ENCODE data around the gene HYDIN. TPM values are rescaled to one million over a fixed set of nuclear protein-coding genes. Genes with fewer than 3 reads are reported as not detected.

Gene HYDIN
- total and polyA plus RNA-seq, 4 donors = 0.14 to 3.0 (median 0.60) TPM

- TF ChIP-seq, protein P1, sequence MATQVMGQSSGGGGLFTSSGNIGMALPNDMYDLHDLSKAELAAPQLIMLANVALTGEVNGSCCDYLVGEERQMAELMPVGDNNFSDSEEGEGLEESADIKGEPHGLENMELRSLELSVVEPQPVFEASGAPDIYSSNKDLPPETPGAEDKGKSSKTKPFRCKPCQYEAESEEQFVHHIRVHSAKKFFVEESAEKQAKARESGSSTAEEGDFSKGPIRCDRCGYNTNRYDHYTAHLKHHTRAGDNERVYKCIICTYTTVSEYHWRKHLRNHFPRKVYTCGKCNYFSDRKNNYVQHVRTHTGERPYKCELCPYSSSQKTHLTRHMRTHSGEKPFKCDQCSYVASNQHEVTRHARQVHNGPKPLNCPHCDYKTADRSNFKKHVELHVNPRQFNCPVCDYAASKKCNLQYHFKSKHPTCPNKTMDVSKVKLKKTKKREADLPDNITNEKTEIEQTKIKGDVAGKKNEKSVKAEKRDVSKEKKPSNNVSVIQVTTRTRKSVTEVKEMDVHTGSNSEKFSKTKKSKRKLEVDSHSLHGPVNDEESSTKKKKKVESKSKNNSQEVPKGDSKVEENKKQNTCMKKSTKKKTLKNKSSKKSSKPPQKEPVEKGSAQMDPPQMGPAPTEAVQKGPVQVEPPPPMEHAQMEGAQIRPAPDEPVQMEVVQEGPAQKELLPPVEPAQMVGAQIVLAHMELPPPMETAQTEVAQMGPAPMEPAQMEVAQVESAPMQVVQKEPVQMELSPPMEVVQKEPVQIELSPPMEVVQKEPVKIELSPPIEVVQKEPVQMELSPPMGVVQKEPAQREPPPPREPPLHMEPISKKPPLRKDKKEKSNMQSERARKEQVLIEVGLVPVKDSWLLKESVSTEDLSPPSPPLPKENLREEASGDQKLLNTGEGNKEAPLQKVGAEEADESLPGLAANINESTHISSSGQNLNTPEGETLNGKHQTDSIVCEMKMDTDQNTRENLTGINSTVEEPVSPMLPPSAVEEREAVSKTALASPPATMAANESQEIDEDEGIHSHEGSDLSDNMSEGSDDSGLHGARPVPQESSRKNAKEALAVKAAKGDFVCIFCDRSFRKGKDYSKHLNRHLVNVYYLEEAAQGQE (IDR thresholded peaks at IDR 0.05) = no peak
- no peak for TF ChIP-seq SP1 (IDR thresholded peaks at IDR 0.05)
- TF ChIP-seq HNF4A (conservative IDR thresholded peaks at IDR 0.05) = no peak
- no peak for TF ChIP-seq RXRA (IDR thresholded peaks at IDR 0.05)
- no peak for TF ChIP-seq EGR1 (IDR thresholded peaks at IDR 0.05; ENCODE audit: low read depth in 2 of 2)
- TF ChIP-seq HNF4G (IDR thresholded peaks at IDR 0.05) = no peak
- TF ChIP-seq, protein P2, sequence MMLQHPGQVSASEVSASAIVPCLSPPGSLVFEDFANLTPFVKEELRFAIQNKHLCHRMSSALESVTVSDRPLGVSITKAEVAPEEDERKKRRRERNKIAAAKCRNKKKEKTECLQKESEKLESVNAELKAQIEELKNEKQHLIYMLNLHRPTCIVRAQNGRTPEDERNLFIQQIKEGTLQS (IDR thresholded peaks at IDR 0.05) = no peak
- TF ChIP-seq FOXA2 (IDR thresholded peaks at IDR 0.05) = no peak
- TF ChIP-seq GABPA (IDR thresholded peaks at IDR 0.05 in 1 of 2, conservative IDR thresholded peaks at IDR 0.05 in 1 of 2) = no peak
- TF ChIP-seq NR2F2 (IDR thresholded peaks at IDR 0.05) = no peak
- no peak for TF ChIP-seq ZBTB33 (IDR thresholded peaks at IDR 0.05)
- TF ChIP-seq MAX (IDR thresholded peaks at IDR 0.05) = no peak
- TF ChIP-seq, protein P3, sequence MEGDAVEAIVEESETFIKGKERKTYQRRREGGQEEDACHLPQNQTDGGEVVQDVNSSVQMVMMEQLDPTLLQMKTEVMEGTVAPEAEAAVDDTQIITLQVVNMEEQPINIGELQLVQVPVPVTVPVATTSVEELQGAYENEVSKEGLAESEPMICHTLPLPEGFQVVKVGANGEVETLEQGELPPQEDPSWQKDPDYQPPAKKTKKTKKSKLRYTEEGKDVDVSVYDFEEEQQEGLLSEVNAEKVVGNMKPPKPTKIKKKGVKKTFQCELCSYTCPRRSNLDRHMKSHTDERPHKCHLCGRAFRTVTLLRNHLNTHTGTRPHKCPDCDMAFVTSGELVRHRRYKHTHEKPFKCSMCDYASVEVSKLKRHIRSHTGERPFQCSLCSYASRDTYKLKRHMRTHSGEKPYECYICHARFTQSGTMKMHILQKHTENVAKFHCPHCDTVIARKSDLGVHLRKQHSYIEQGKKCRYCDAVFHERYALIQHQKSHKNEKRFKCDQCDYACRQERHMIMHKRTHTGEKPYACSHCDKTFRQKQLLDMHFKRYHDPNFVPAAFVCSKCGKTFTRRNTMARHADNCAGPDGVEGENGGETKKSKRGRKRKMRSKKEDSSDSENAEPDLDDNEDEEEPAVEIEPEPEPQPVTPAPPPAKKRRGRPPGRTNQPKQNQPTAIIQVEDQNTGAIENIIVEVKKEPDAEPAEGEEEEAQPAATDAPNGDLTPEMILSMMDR (IDR thresholded peaks at IDR 0.05; ENCODE audit: low read depth, low read length, missing input control) = no peak
- no peak for TF ChIP-seq TAF1 (conservative IDR thresholded peaks at IDR 0.05)
- no peak for TF ChIP-seq YY1 (IDR thresholded peaks at IDR 0.05)
- no peak for TF ChIP-seq JUND (IDR thresholded peaks at IDR 0.05)
- no peak for TF ChIP-seq FOXA1 (IDR thresholded peaks at IDR 0.05)
- no peak for TF ChIP-seq RAD21 (IDR thresholded peaks at IDR 0.05)
- Histone ChIP-seq H3K4me3 (ENCODE audit: low read depth in 1 of 3, low read length in 3 of 3) (no peak overlapping the region), H3K9ac (ENCODE audit: low read depth in 1 of 2, low read length in 2 of 2) (no peak overlapping the region), H3K4me1 (ENCODE audit: control insufficient read depth in 4 of 4, insufficient read depth in 4 of 4, low read length in 3 of 4) (no peaks in the 10 kb centered on the region), H3K27ac (ENCODE audit: low read depth in 1 of 2, low read length in 2 of 2) (no peak overlapping the region), H3K27me3 (ENCODE audit: control insufficient read depth in 4 of 4, insufficient read depth in 4 of 4, low read length in 3 of 4) (peaks cover 0 to 3% (median 0%) of the 10 kb centered on the region in 4 donors), H3K9me3 (ENCODE audit: control insufficient read depth in 4 of 4, low read length in 3 of 4) (peaks cover 4 to 8% (median 6%) of the 10 kb centered on the region in 4 donors), H3K36me3 (ENCODE audit: control insufficient read depth in 4 of 4, insufficient read depth in 3 of 4, low read depth in 1 of 4, low read length in 3 of 4) (no peaks in the 10 kb centered on the region)
- WGBS = 83% methylated on average over 5 of the region's 5 CpGs
- DNase-seq (ENCODE audit: low spot score) = no peak
These were observed 4.0 kb downstream of the HYDIN start for GRCh38 chr16:71226229-71227141.

All from liver (tissue), 9 donors.